CD4-positive, alpha-beta T cell (primary cell): ENCODE data around the gene RS1. TPM values are rescaled to one million over a fixed set of nuclear protein-coding genes. Genes with fewer than 3 reads are reported as not detected.

ENCODE experiments used
- ATAC-seq: fragments of 200-7000 bp; cut with Tn5 transposase; one replicate; pipeline ENCODE4 v1.10.0; 2022; ENCODE audit warnings: mild to moderate bottlenecking; ENCODE audit not compliant: poor library complexity
- CTCF ChIA-PET: fragments of 350-600 bp; sonication (Branson Sonifier 250); formaldehyde crosslinking; loops from one replicate; lab custom pipeline; 2021; ENCODE audit warnings: antibody characterized with exemption, inconsistent platforms; lab: Charles Lee
- POLR2A ChIA-PET: fragments of 350-600 bp; sonication (Branson Sonifier 250); formaldehyde crosslinking; loops from one replicate; lab custom pipeline; 2021; ENCODE audit warnings: antibody characterized with exemption, inconsistent platforms; lab: Charles Lee
- DNase-seq, 14 experiments: peaks; one replicate each; pipeline ENCODE4 v3.0.0-alpha.2; 2013 to 2020; ENCODE audit warnings: mixed read lengths in 2 of 14
- H3K27ac ChIP-seq, 2 donors: one replicate each; pipeline versions ENCODE4 v1.5.1 to v1.7.0; 2013; ENCODE audit warnings: low read length in 2 of 2, low read depth in 1 of 2, mild to moderate bottlenecking in 1 of 2
- H3K27me3 ChIP-seq, 2 experiments: 1 replicate in 1 of 2; 2 replicates in 1 of 2; pipeline versions ENCODE4 v1.6.1 to v1.7.0; 2013; ENCODE audit warnings: low read length in 2 of 2, control low read depth in 1 of 2, mild to moderate bottlenecking in 1 of 2, moderate library complexity in 1 of 2; ENCODE audit not compliant: insufficient read depth in 2 of 2, control insufficient read depth in 1 of 2
- H3K36me3 ChIP-seq: one replicate; pipeline ENCODE4 v1.6.1; 2013; ENCODE audit warnings: low read length, control low read depth; ENCODE audit not compliant: insufficient read depth
- H3K4me1 ChIP-seq: one replicate; pipeline ENCODE4 v1.6.1; 2013; ENCODE audit warnings: low read length, control low read depth; ENCODE audit not compliant: insufficient read depth
- H3K4me3 ChIP-seq: one replicate; pipeline ENCODE4 v1.5.1; 2013; ENCODE audit warnings: mild to moderate bottlenecking, low read length, moderate library complexity
- H3K9me3 ChIP-seq, 2 experiments: 1 replicate in 1 of 2; 2 replicates in 1 of 2; pipeline versions ENCODE4 v1.6.1 to v1.7.0; 2013; ENCODE audit warnings: low read length in 2 of 2, mild to moderate bottlenecking in 2 of 2, control low read depth in 1 of 2, moderate library complexity in 1 of 2; ENCODE audit not compliant: control insufficient read depth in 1 of 2, insufficient read depth in 1 of 2
- H3K27ac Mint-ChIP-seq: one replicate; pipeline ENCODE4 v1.8.0; 2020; ENCODE audit warnings: mixed read lengths
- H3K27me3 Mint-ChIP-seq: one replicate; pipeline ENCODE4 v1.8.0; 2021; ENCODE audit warnings: mixed read lengths
- H3K36me3 Mint-ChIP-seq: one replicate; pipeline ENCODE4 v1.8.0; 2021; ENCODE audit warnings: low read depth, mixed read lengths
- H3K4me1 Mint-ChIP-seq: one replicate; pipeline ENCODE4 v1.8.0; 2021; ENCODE audit warnings: low read depth, mixed read lengths
- H3K4me3 Mint-ChIP-seq: one replicate; pipeline ENCODE4 v1.8.0; 2020; ENCODE audit warnings: mild to moderate bottlenecking, mixed read lengths
- H3K9me3 Mint-ChIP-seq: one replicate; pipeline ENCODE4 v1.8.0; 2020; ENCODE audit warnings: mixed read lengths
- CTCF ChIP-seq: fragments of 200-600 bp; IDR thresholded peaks from one replicate; pipeline ENCODE4 v1.8.0; 2022; ENCODE audit warnings: antibody characterized with exemption, mild to moderate bottlenecking
- intact Hi-C, 2 experiments: fragments of 100-400 bp; cut with DNase I in 1 of 2; cut with micrococcal nuclease in 1 of 2; formaldehyde crosslinking; loops; one replicate each; pipeline versions ENCODE4 v1.15.1 to v1.9.0; 2023 to 2025; cut with DNase I, micrococcal nuclease
- total RNA-seq, 174 experiments: library from RNA in 2 of 174; stranded (reverse) in 2 of 174; gene quantifications; one replicate each; pipeline ENCODE4 v1.2.3 and lab custom pipeline; 2021 to 2026

RS1 gene
- total RNA-seq, 2 experiments from 2014 or later: not detected

DNA sequence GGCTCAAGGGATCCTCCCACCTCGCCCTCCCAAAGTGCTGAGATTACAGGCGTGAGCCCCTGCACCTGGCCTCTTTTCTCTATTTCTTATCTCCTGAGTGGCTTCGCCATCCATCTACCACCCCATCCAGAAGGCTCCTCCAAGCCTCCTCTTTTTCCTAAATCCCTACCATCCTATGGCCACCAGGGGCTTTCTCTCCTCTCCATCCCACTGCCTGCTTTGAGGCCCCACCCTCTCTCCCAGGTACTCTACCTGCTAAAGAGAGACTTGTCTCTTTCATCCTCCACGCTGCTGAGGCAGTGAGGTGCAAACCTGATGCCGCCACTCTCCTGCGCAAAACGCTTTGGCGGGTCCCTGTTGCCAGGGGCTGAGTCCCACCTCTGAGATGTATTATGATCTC lies 7.0 kb downstream of the RS1 start:
- no peak for ATAC-seq
- Mint-ChIP-seq H3K9me3 (no peaks in the 10 kb centered on the region), H3K4me1 (peaks cover 8% of the 10 kb centered on the region)

DNA sequence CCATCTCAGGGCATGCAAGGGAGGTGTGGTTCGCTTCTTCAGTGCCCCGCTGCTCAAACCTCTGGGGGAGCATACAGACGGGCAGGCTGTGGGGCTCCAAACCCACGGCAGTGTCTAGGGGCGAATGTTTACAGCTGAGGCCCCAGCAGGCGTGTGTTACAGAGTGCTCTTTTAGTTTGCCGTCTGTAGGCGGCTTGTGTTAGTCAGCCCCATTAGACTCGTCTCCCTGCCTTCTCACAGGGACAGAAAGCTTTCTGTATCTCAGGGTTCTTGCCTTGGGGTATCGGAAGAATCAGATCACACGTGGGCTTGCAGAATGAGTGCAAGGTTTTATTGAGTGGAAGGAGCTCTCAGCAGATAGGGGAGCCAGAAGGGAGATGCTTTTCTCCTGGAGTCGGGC lies 10.6 kb downstream of the RS1 start:
- intact Hi-C loops: no loop called here
- no peak for ATAC-seq
- H3K4me3 Mint-ChIP-seq: no peak overlapping the region
- H3K9me3 ChIP-seq: no peaks in the 10 kb centered on the region
- no peak for TF ChIP-seq CTCF
- no peaks in the 10 kb centered on the region for H3K27me3 Mint-ChIP-seq
- H3K27ac ChIP-seq: no peak overlapping the region
- no peaks in the 10 kb centered on the region for H3K36me3 Mint-ChIP-seq
- no peaks in the 10 kb centered on the region for H3K4me1 Mint-ChIP-seq
- no peaks in the 10 kb centered on the region for H3K27me3 ChIP-seq
- no peaks in the 10 kb centered on the region for H3K36me3 ChIP-seq
- ChIA-PET POLR2A (no interaction called here), CTCF (no interaction called here)
- no peak for DNase-seq
- no peak overlapping the region for H3K4me3 ChIP-seq
- H3K27ac Mint-ChIP-seq: no peak overlapping the region
- no peaks in the 10 kb centered on the region for H3K9me3 Mint-ChIP-seq
- no peaks in the 10 kb centered on the region for H3K4me1 ChIP-seq

More for the DNA sequence above, 7.0 kb downstream of the RS1 start:
- Histone ChIP-seq H3K36me3 (no peaks in the 10 kb centered on the region), H3K27me3 (no peaks in the 10 kb centered on the region), H3K4me3 (no peak overlapping the region), H3K9me3 (no peaks in the 10 kb centered on the region), H3K4me1 (no peaks in the 10 kb centered on the region), H3K27ac (no peak overlapping the region)
- no peak for TF ChIP-seq CTCF
- intact Hi-C loops: no loop called here
- H3K36me3 Mint-ChIP-seq: no peaks in the 10 kb centered on the region
- DNase-seq: no peak
- CTCF ChIA-PET: no interaction called here
- no peak overlapping the region for H3K4me3 Mint-ChIP-seq
- no peaks in the 10 kb centered on the region for H3K27me3 Mint-ChIP-seq
- POLR2A ChIA-PET: no interaction called here
- no peak overlapping the region for H3K27ac Mint-ChIP-seq

DNA sequence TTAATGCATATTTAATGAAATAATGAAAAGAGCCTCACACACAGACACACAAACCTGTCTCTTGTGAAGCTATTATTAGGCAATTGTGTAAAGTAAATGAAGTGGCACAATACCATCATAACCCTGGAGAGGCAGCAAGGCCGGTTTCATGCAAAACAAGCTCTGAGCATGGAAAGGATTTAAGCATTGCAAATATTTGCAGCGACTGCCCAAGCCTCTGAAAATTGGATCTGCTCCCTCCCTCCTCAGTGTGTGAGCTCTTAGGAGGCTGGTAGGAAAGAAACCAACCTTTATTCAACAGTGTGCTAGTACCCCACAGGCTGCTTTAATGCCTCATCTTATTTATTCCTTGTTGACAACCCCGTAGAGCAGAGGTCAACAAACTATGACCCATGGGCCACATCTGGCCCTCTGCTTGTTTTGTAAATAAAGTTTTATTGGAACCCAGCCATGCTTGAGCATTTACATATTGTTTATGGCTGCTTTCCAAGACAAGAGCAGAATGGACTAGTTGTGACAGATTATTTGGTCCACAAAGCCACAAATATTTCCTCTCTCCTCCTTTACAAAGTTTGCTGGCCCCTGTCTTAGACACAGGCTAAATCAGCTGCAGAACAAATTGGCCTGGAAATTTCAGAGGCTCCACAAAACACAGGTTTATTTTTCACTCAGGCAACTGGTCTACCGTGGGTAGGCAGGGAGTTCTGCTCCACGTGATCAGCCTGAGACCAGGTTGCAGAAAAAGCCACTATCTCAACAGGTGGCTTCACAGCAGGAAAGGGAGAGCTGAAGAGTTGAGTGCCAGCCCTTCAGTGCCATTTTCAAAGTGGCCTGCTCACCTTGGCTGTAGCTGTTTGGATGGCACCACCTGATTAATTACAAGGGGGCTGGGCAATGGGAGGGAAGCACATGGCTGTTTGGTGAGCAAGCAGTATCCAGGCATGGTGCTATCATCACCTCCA lies 16.8 kb downstream of the RS1 start:
- Histone ChIP-seq H3K27ac (no peak overlapping the region), H3K9me3 (no peaks in the 10 kb centered on the region), H3K36me3 (no peaks in the 10 kb centered on the region), H3K4me3 (no peak overlapping the region), H3K27me3 (no peaks in the 10 kb centered on the region), H3K4me1 (no peaks in the 10 kb centered on the region)
- no peak for DNase-seq
- Mint-ChIP-seq H3K9me3 (no peaks in the 10 kb centered on the region), H3K36me3 (no peaks in the 10 kb centered on the region), H3K27me3 (no peaks in the 10 kb centered on the region), H3K27ac (no peak overlapping the region), H3K4me1 (no peaks in the 10 kb centered on the region), H3K4me3 (no peak overlapping the region)
- ATAC-seq: no peak
- CTCF ChIA-PET: no interaction called here
- TF ChIP-seq CTCF: no peak
- POLR2A ChIA-PET: no interaction called here
- intact Hi-C loops: no loop called here
